ENCODE results near the gene RASAL2. TPM values are rescaled to one million over a fixed set of nuclear protein-coding genes. Genes with fewer than 3 reads are reported as not detected.

RASAL2 gene
- total and polyA plus RNA-seq, 2 experiments from 2014 or later, result 16.0 to 42.2 TPM

DNA sequence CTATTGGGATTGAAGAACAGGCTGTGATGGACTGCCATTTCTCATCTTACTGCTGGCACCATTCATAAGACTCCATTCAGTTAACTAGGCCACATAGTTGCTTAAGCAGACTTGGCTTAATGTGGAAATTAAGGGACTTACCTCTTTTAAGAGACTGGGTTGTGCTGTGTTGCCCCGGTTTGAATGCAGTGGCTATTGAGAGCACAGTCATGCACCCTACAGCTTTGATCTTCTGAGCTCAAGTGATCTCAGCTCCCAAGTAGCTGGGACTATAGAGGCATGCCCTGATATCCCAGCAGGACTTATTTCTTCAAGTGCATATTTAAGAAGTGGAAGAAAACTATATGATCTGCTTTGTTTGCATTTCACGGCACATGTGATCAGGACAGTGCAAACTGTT is 181.1 kb downstream of the RASAL2 start:
- H3K9me3 Mint-ChIP-seq, result peaks cover 17% of the 10 kb centered on the region
- no peak; the same call in 2 of the 3 replicates for ATAC-seq
- DNase-seq (ENCODE audit: low spot score), result no peak
- no peaks in the 10 kb centered on the region for H3K36me3 ChIP-seq (ENCODE audit: insufficient read depth)
- H3K27ac ChIP-seq (ENCODE audit: low read depth), result no peak overlapping the region
- peaks cover 1% of the 10 kb centered on the region for H3K27me3 Mint-ChIP-seq (ENCODE audit: insufficient read depth, low read depth, poor library complexity)
- peaks cover 60% of the 10 kb centered on the region for H3K4me1 Mint-ChIP-seq
- TF ChIP-seq EZH2phosphoT487 (IDR thresholded peaks at IDR 0.05; ENCODE audit: unreplicated experiment) (no peak), JUNB (IDR thresholded peaks at IDR 0.05; ENCODE audit: unreplicated experiment) (no peak), CREB1 (CRISPR knock-in tag; IDR thresholded peaks at IDR 0.05; ENCODE audit: low read depth) (no peak)
- H3K4me3 Mint-ChIP-seq, result no peak overlapping the region
- no peaks in the 10 kb centered on the region for H3K27me3 ChIP-seq (ENCODE audit: insufficient read depth)
- H3K4me2 ChIP-seq, result no peak overlapping the region
- H3K27ac Mint-ChIP-seq, result no peak overlapping the region
- H3K4me3 ChIP-seq, result no peak overlapping the region
- H3F3A ChIP-seq (replicated peaks; ENCODE audit: low read depth), result no peaks in the 10 kb centered on the region
- peaks cover 90% of the 10 kb centered on the region for H3K79me2 ChIP-seq (replicated peaks; ENCODE audit: insufficient read depth)
- no peaks in the 10 kb centered on the region for H4K20me1 ChIP-seq (replicated peaks; ENCODE audit: insufficient read depth)
- peaks cover 20% of the 10 kb centered on the region for H3K36me3 Mint-ChIP-seq (ENCODE audit: low read depth)
- no peak overlapping the region for H2AFZ ChIP-seq
- peaks cover 65% of the 10 kb centered on the region for H3K4me1 ChIP-seq (ENCODE audit: insufficient read depth)
- no peaks in the 10 kb centered on the region for H3K9me2 ChIP-seq (ENCODE audit: insufficient read depth)

DNA sequence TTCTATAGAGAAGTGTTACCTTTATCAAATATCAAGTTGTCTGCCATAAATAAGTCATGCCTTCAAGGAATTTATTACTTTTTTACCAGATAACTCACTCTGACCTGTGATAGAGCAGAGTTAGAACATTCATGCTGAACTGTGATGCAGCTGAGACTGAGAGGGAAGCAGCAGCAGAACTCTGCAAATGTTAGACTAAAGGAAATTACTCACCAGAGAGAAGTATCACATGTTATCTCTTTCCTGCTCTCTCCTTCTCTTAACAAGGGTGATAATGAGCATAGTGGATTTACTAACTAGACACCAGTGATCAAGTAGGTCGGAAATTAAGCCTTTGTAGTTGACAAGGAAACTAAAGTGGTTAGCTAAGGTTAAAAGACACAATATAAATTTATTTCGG is 181.6 kb downstream of the RASAL2 start:
- no peaks in the 10 kb centered on the region for H3K9me2 ChIP-seq (ENCODE audit: insufficient read depth)
- DNase-seq (ENCODE audit: low spot score) (no peak), ATAC-seq (no peak)
- H3K4me1 ChIP-seq (ENCODE audit: insufficient read depth), result peaks cover 65% of the 10 kb centered on the region
- Mint-ChIP-seq H3K9me3 (peaks cover 17% of the 10 kb centered on the region), H3K4me3 (no peak overlapping the region), H3K27ac (peak overlapping the region; percentile 21), H3K27me3 (ENCODE audit: insufficient read depth, low read depth, poor library complexity) (peaks cover 1% of the 10 kb centered on the region), H3K4me1 (peaks cover 59% of the 10 kb centered on the region), H3K36me3 (ENCODE audit: low read depth) (peaks cover 20% of the 10 kb centered on the region)
- H3K4me2 ChIP-seq, result no peak overlapping the region
- H4K20me1 ChIP-seq (replicated peaks; ENCODE audit: insufficient read depth), result no peaks in the 10 kb centered on the region
- H2AFZ ChIP-seq, result no peak overlapping the region
- no peaks in the 10 kb centered on the region for H3F3A ChIP-seq (replicated peaks; ENCODE audit: low read depth)
- no peak overlapping the region for H3K4me3 ChIP-seq
- no peak for TF ChIP-seq EZH2 (IDR thresholded peaks at IDR 0.05; ENCODE audit: low read depth, unreplicated experiment)
- TF ChIP-seq, protein P1, sequence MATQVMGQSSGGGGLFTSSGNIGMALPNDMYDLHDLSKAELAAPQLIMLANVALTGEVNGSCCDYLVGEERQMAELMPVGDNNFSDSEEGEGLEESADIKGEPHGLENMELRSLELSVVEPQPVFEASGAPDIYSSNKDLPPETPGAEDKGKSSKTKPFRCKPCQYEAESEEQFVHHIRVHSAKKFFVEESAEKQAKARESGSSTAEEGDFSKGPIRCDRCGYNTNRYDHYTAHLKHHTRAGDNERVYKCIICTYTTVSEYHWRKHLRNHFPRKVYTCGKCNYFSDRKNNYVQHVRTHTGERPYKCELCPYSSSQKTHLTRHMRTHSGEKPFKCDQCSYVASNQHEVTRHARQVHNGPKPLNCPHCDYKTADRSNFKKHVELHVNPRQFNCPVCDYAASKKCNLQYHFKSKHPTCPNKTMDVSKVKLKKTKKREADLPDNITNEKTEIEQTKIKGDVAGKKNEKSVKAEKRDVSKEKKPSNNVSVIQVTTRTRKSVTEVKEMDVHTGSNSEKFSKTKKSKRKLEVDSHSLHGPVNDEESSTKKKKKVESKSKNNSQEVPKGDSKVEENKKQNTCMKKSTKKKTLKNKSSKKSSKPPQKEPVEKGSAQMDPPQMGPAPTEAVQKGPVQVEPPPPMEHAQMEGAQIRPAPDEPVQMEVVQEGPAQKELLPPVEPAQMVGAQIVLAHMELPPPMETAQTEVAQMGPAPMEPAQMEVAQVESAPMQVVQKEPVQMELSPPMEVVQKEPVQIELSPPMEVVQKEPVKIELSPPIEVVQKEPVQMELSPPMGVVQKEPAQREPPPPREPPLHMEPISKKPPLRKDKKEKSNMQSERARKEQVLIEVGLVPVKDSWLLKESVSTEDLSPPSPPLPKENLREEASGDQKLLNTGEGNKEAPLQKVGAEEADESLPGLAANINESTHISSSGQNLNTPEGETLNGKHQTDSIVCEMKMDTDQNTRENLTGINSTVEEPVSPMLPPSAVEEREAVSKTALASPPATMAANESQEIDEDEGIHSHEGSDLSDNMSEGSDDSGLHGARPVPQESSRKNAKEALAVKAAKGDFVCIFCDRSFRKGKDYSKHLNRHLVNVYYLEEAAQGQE (IDR thresholded peaks at IDR 0.05; ENCODE audit: unreplicated experiment), result no peak
- no peaks in the 10 kb centered on the region for H3K36me3 ChIP-seq (ENCODE audit: insufficient read depth)
- no peak overlapping the region; the same call in 1 of the 2 replicates for H3K27ac ChIP-seq (ENCODE audit: low read depth)
- H3K79me2 ChIP-seq (replicated peaks; ENCODE audit: insufficient read depth), result peaks cover 90% of the 10 kb centered on the region
- H3K27me3 ChIP-seq (ENCODE audit: insufficient read depth), result no peaks in the 10 kb centered on the region

DNA sequence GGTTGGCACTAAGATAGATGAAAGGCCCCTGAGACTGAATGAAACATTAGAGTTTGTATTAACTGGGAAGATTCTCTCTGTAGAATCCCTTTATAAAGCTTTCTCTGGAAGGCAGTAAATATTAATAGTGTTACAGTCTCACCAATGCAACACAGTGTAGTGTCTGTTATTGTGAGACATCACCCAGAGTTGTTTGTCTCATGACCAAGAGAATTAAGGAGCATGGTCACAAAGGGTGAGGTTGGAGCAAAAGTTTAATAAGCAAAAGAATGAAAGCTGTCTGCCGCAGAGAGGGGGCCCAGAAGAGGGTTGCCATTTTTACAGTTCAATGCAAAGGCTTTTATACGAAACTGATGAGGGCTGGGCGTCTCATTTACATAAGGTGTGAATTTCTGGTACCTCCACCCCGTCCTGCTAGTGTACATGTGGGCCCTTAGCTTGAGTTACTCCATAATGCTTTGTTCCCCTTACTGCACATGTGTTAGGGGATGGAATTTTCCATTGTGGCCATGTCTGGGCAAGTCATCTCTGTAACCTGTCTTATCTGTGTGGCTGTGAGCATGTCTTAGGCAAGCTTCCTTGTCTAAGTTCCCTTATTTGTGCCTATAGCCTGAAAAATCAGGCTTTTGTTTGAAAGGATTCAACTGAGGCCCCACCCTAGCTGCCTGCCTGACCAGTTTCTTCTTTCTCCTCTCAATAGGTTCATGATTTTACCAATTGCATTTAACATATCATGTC is 184.1 kb downstream of the RASAL2 start:
- Histone ChIP-seq H2AFZ (no peak overlapping the region), H3K27me3 (ENCODE audit: insufficient read depth) (no peaks in the 10 kb centered on the region), H3F3A (replicated peaks; ENCODE audit: low read depth) (no peaks in the 10 kb centered on the region), H3K4me2 (no peak overlapping the region), H3K4me3 (no peak overlapping the region), H3K27ac (ENCODE audit: low read depth) (peak overlapping the region; percentile 17), H3K9me2 (ENCODE audit: insufficient read depth) (no peaks in the 10 kb centered on the region), H3K79me2 (replicated peaks; ENCODE audit: insufficient read depth) (peaks cover 79% of the 10 kb centered on the region), H3K4me1 (ENCODE audit: insufficient read depth) (peaks cover 63% of the 10 kb centered on the region), H4K20me1 (replicated peaks; ENCODE audit: insufficient read depth) (no peaks in the 10 kb centered on the region), H3K36me3 (ENCODE audit: insufficient read depth) (no peaks in the 10 kb centered on the region)
- H3K4me3 Mint-ChIP-seq, result no peak overlapping the region
- ATAC-seq (no peak), DNase-seq (ENCODE audit: low spot score) (no peak)
- peaks cover 20% of the 10 kb centered on the region for H3K36me3 Mint-ChIP-seq (ENCODE audit: low read depth)
- peak overlapping the region; percentile 79 for H3K27ac Mint-ChIP-seq
- H3K4me1 Mint-ChIP-seq, result peaks cover 57% of the 10 kb centered on the region
- H3K27me3 Mint-ChIP-seq (ENCODE audit: insufficient read depth, low read depth, poor library complexity), result peaks cover 4% of the 10 kb centered on the region
- H3K9me3 Mint-ChIP-seq, result peaks cover 17% of the 10 kb centered on the region
- TF ChIP-seq ZNF331 (CRISPR knock-in tag; IDR thresholded peaks at IDR 0.05; ENCODE audit: low read depth) (no peak), EZH2 (IDR thresholded peaks at IDR 0.05; ENCODE audit: low read depth, unreplicated experiment) (no peak), ZNF114 (CRISPR knock-in tag; IDR thresholded peaks at IDR 0.05) (no peak)
- TF ChIP-seq, protein P2, sequence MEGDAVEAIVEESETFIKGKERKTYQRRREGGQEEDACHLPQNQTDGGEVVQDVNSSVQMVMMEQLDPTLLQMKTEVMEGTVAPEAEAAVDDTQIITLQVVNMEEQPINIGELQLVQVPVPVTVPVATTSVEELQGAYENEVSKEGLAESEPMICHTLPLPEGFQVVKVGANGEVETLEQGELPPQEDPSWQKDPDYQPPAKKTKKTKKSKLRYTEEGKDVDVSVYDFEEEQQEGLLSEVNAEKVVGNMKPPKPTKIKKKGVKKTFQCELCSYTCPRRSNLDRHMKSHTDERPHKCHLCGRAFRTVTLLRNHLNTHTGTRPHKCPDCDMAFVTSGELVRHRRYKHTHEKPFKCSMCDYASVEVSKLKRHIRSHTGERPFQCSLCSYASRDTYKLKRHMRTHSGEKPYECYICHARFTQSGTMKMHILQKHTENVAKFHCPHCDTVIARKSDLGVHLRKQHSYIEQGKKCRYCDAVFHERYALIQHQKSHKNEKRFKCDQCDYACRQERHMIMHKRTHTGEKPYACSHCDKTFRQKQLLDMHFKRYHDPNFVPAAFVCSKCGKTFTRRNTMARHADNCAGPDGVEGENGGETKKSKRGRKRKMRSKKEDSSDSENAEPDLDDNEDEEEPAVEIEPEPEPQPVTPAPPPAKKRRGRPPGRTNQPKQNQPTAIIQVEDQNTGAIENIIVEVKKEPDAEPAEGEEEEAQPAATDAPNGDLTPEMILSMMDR (conservative IDR thresholded peaks at IDR 0.05; ENCODE audit: low read depth in 2 of 2), result no peak

All from GM23338 (cell line).